K562 (cell line): Measurements from ENCODE around the gene TAF1D. TPM values are rescaled to one million over a fixed set of nuclear protein-coding genes. Genes with fewer than 3 reads are reported as not detected.

Experiments used
- CHD4 ChIP-seq: fragments of 200-600 bp; sonication (generic); IDR thresholded peaks from 3 replicates; pipeline ENCODE4 v1.6.1; 2012; ENCODE audit warnings: low read depth, mild to moderate bottlenecking, mixed read lengths, low read length, inconsistent platforms; ENCODE audit not compliant: insufficient read depth, insufficient replicate concordance, poor library complexity, severe bottlenecking
- KDM2B ChIP-seq: fragments of 250-450 bp; sonication (Bioruptor Pico); IDR thresholded peaks from 2 replicates; pipeline ENCODE4 v1.8.0; 2021; ENCODE audit warnings: mild to moderate bottlenecking, moderate library complexity
- KLF1 ChIP-seq: fragments of 450-650 bp; IDR thresholded peaks from 2 replicates; pipeline ENCODE4 v1.6.1; 2016; ENCODE audit warnings: missing genetic modification characterization, missing compliant biosample characterization
- MAFF ChIP-seq: IDR thresholded peaks from 2 replicates; pipeline ENCODE4 v1.6.1; 2012; ENCODE audit warnings: low read length, improper control_type of control experiment
- MGA ChIP-seq: fragments of 450-650 bp; IDR thresholded peaks from 2 replicates; pipeline ENCODE4 v1.6.1; 2016; ENCODE audit warnings: mild to moderate bottlenecking, moderate library complexity
- PREB ChIP-seq: sonication (generic); formaldehyde crosslinking; IDR thresholded peaks from 2 replicates; pipeline ENCODE4 v1.8.1; 2023; ENCODE audit warnings: mild to moderate bottlenecking, missing genetic modification reagents
- RAD21 ChIP-seq, 2 experiments: fragments of 250-450 bp in 1 of 2; fragments of 450-650 bp in 1 of 2; sonication (Bioruptor Pico) in 1 of 2; formaldehyde crosslinking in 1 of 2; IDR thresholded peaks in 1 of 2; conservative IDR thresholded peaks in 1 of 2; 2 replicates each; pipeline versions ENCODE4 v1.4.0 to v1.8.0; 2020 to 2022; ENCODE audit warnings: mild to moderate bottlenecking in 2 of 2, moderate library complexity in 1 of 2
- RNF2 ChIP-seq: sonication (generic); IDR thresholded peaks from 2 replicates; pipeline ENCODE4 v1.6.1; 2016
- ZBTB2 ChIP-seq: fragments of 450-650 bp; IDR thresholded peaks from 2 replicates; pipeline ENCODE4 v1.6.1; 2016; ENCODE audit warnings: antibody characterized with exemption
- ZNF76 ChIP-seq: fragments of 250-450 bp; sonication (Bioruptor Pico); IDR thresholded peaks from 2 replicates; pipeline ENCODE4 v1.4.0; 2020; ENCODE audit warnings: mild to moderate bottlenecking, moderate library complexity, borderline replicate concordance
- ZSCAN29 ChIP-seq: fragments of 450-650 bp; IDR thresholded peaks from 2 replicates; pipeline ENCODE4 v1.6.1; 2017
- polyA plus RNA-seq, 8 experiments: library from polyadenylated mRNA; depleted of rRNA in 4 of 8; stranded (reverse) in 5 of 8; unstranded in 3 of 8; fragments of >200 nt; fragmentation: Nextera tagmentation in 2 of 8; fragmentation: Illumina TruSeq in 1 of 8; extraction: Ambion mirVana in 2 of 8; extraction: Trizol in 1 of 8; gene quantifications; 2 replicates each; pipeline versions ENCODE4 v1.2.1 to v1.2.3, GENCODE V29; 2011 to 2014; ENCODE audit warnings: inconsistent platforms in 1 of 8, missing spikeins in 1 of 8
- total RNA-seq, 7 experiments: library from RNA; depleted of rRNA in 6 of 7; stranded (reverse); fragments of >200 nt in 6 of 7; fragmentation: Illumina TruSeq in 2 of 7; extraction: Trizol in 2 of 7; gene quantifications; 2 replicates each; pipeline versions ENCODE4 v1.2.1 to v1.2.3, GENCODE V29; 2011 to 2021; ENCODE audit warnings: low replicate concordance in 1 of 7

Gene TAF1D
- total and polyA plus RNA-seq, 9 of the 15 experiments (the other 6 are each of a cell fraction or from before 2014, with no cell fraction given), result 122 to 347 (median 250) TPM

GRCh38 chr11:93784145-93784934 is 43.0 kb upstream of the TAF1D start, which contains the start of gene MED17 (continued):
- TF ChIP-seq CHD4 (no peak), MGA (peak; percentile 52; the same call in 1 of the 2 replicates), RAD21 (CRISPR knock-in tag; conservative IDR thresholded peaks at IDR 0.05 in 1 of 2, IDR thresholded peaks at IDR 0.05 in 1 of 2) (peak; percentile 15 to 33), PREB (CRISPR knock-in tag) (peak; percentile 84; the same call in 1 of the 2 replicates), KLF1 (0 out of 2 replicates have a peak, but pooled peaks have one; percentile 45), MAFF (no peak), RNF2 (peak; percentile 44; the same call in 1 of the 2 replicates), KDM2B (CRISPR knock-in tag) (no peak), ZSCAN29 (no peak), ZBTB2 (no peak), ZNF76 (CRISPR knock-in tag) (0 out of 2 replicates have a peak, but pooled peaks have one; percentile 48)
